ENCODE results near the gene B4GALT2.

Gene B4GALT2

DNA sequence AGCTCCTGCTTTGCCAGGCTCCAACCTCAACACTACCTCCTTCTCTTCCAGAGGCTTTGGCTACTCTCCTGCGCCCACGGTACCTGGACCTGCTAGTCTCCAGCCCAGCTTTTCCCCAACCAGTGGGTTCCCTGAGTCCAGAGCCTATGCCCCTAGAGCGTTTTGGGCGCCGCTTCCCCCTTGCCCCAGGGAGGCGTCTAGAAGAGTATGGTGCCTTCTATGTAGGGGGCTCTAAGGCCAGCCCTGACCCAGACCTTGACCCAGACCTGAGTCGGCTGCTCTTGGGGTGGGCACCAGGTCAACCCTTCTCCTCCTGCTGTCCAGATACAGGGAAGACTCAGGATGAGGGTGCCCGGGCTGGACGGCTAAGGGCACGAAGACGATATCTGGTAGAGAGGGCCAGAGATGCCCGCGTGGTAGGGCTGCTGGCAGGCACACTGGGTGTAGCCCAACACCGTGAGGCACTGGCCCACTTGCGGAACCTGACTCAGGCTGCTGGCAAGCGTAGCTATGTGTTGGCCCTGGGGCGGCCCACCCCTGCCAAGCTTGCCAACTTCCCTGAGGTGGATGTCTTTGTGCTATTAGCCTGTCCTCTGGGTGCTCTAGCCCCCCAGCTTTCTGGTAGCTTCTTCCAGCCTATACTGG, 7.6 kb upstream of the B4GALT2 start:
- no peak for DNase-seq

DNA sequence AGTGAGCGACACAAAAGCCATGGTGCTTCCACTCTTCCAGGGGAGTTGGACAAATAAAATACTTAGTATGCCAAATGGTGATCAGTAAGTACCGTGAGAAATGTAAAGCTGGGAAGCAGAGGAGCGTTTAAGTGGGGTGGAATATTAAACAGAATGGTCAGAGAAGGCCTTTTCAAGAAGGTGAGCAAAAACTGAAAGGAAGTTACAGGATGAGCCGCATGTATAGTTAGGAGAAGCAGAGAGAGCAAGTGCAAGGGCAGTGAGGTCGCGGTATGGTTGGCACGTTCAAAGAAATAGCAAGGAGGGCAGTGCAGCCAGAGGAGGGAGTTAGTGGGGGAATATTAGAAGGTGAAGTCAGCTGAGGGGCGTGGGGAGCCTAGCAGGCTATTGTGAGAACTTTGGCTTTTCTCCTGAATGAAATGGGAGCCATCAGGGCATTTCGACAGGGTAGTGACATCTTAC, 5.0 kb upstream of the B4GALT2 start:
- no peak for DNase-seq

DNA sequence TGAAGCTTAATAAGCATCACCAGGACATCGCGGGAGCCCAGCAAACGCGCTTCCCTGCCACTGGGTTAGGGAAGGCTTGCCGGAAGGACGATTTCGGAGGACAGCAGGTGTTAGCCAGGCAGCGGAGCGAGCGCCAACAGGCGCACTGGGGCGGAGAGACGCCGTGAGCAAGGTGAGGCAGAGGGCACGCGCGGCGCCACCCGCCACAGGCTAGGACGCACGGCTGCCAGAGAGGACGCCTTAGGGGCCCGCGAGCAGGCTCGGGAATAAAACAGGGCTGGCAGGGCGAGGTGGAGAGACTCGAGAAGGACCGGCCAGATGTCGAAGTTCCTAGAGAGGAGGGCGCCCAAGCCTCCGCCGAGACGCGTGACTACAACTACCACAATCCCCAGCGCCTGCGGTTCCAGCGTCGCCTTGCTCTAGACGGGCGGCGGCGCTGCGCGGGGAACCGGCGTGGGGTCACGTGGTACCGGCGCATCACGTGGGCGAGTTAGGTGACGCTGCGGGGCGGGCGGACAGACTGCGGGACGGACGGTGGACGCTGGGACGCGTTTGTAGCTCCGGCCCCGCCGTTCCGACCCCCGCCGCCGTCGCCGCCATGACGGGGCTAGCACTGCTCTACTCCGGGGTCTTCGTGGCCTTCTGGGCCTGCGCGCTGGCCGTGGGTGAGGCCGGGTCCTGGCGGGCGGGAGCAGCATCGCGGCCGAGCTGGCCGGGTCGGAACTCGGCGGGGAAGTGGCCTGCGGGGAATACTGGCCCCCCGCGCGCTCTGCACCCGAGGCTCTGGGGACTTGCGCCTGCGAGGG, 4.4 kb upstream of the B4GALT2 start, which contains the start of gene ATP6V0B:
Gene ATP6V0B, plus strand, starts transcription at position 518 of the 806 bp plus-strand sequence. Its CDS starts 81 bp downstream, at position 599.
- peak; percentile 78 for DNase-seq

DNA sequence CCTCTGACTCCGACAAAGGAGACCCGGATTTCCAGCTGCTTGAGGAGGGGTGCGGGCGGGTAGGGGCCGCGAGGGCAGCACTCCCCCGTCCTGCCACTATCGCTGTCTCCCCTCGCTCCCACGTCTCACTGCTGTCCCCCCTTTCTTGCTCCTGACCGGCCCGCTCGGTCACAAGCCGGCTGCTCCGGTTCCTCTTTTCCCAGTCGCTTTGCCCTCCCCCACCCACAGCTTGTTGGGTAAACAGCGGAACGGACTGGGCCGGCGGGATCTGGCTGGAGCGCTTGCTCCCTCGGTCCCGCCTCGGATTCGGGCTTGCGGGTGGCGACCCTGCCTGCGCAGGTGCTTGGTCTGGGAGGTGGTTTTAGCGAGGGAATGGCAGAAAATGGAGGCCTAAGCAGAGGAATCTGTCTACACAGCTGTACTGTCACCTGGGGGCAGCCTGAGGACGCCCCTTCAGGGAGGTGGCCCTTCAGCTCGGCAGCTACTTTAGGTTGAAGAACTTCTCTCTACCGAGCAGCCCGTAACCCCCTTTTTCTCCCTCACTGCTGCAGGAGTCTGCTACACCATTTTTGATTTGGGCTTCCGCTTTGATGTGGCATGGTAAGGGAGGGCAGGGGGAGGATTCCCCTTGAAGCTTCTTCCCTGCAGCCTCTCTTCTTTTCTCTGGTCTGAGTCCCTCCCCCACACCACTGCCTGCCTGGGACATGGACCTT, 3.6 kb upstream of the B4GALT2 start:
- DNase-seq: no peak

DNA sequence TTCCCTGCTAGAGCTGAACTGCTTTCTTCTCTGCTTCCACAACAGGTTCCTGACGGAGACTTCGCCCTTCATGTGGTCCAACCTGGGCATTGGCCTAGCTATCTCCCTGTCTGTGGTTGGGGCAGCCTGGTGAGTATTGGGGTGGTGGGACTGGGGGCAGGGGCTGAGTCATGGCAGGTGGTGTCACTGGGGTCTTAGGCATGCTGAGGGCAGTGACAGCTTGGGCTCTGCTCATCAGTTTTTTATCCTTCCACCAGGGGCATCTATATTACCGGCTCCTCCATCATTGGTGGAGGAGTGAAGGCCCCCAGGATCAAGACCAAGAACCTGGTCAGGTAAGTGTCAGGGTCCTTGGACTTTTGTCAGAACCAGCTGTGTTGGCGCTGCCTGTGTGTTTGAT, 3.0 kb upstream of the B4GALT2 start:
- DNase-seq: no peak

DNA sequence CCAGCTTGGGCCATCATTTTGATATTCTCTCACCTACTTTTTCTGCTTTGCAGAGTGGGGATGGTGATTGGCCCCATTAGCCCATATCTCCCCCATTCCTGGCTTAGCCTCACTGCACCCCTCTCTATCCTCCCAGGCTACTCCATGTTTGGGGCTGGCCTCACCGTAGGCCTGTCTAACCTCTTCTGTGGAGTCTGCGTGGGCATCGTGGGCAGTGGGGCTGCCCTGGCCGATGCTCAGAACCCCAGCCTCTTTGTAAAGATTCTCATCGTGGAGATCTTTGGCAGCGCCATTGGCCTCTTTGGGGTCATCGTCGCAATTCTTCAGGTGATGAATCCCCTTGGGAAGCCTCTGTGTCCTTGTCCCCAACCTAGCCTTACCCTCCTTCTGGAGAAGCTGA, 2.1 kb upstream of the B4GALT2 start:
- DNase-seq: no peak

DNA sequence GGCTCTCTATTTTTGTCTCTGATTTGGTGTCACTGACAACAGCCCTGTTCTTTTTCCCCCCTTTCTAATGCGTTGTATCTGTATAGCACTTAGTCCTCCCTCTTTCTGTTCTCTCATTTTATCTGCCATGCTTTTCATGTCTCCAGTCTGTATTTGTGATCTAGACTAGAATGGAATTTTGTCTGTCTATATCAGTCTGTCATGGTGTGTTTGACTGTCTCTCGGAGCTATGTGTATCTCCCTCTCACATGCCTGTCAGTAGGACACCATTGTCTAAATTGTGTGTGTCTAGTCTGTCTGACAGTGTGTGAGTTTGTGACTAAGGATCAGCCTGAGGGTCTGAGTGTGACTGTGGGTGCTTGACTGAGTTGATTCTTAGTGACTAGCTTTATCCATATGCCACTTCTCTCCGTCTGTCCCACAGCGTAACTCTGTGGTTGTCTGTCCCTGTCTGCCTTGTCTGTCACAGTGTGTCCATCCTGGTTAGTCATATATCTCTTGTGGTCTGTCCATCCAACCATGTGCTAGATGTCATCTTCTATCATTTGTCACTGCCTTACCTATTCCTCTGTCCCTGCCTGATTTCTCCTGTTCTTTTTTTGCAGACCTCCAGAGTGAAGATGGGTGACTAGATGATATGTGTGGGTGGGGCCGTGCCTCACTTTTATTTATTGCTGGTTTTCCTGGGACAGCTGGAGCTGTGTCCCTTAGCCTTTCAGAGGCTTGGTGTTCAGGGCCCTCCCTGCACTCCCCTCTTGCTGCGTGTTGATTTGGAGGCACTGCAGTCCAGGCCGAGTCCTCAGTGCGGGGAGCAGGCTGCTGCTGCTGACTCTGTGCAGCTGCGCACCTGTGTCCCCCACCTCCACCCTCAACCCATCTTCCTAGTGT, 1.4 kb upstream of the B4GALT2 start:
- no peak for DNase-seq

DNA sequence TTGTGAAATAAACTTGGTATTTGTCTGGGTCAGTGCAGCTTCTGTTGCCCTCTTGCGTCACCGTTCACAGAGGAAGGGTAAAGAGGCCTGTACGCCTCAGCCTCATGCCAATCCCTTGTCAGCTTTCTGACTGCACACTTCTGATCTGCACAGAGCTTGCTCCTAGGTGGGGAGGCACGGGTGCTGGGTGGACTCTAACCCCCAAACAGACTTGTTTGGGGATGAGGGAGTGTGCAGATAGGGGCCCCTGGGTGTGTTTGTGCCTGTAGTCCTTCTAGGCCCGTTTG, 803 bp upstream of the B4GALT2 start:
- DNase-seq: no peak

DNA sequence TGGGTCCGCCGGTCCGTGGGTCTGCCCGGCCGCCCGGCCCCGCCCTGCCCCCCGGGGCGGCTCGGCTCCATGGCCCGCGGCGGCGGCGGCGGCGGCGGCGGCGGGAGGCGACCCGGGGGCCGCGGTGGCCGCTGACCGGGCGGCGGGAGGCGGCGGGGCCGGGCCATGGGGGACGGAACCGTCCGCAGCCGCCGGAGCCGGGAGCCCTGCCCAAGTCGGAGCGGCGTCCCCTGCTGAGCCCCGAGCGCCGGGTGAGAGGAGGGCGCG, 184 bp downstream of the B4GALT2 start:
- DNase-seq: no peak

DNA sequence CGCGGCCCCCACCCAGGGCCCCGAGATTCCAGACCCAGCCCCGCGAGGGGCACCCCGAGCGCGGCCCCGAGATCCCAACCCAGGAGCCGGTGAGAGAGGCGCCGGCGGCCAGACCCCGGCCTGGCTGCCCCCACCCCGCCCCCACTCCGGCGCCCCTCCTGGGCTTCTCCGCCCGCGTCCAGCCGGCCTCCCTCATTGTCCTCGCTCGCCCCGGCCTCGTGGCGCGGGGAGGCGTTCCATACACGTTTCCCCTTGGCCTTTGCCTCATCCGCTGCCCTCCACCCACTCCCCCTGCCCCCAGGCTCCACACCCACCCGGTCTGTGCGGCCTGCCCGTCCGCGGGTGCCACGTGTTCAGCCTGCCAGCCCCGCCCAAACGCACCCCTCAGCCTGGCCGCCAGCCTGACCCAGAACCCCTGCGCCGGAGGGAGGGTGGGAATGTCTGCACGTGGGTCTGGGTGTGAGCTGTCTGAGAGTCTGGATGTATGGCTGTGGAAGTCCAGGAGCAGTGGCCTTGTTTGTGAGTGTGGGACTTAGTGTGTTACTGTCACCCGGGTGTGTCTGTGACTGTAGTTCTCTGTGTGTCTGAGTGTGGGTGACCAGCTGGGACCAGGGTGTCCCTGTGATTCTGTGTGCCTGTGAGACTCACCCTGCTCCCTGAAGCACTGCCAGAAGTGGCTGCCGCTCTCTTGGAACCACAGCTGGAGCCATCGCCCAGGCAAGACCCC, 681 bp downstream of the B4GALT2 start:
- DNase-seq: no peak

DNA sequence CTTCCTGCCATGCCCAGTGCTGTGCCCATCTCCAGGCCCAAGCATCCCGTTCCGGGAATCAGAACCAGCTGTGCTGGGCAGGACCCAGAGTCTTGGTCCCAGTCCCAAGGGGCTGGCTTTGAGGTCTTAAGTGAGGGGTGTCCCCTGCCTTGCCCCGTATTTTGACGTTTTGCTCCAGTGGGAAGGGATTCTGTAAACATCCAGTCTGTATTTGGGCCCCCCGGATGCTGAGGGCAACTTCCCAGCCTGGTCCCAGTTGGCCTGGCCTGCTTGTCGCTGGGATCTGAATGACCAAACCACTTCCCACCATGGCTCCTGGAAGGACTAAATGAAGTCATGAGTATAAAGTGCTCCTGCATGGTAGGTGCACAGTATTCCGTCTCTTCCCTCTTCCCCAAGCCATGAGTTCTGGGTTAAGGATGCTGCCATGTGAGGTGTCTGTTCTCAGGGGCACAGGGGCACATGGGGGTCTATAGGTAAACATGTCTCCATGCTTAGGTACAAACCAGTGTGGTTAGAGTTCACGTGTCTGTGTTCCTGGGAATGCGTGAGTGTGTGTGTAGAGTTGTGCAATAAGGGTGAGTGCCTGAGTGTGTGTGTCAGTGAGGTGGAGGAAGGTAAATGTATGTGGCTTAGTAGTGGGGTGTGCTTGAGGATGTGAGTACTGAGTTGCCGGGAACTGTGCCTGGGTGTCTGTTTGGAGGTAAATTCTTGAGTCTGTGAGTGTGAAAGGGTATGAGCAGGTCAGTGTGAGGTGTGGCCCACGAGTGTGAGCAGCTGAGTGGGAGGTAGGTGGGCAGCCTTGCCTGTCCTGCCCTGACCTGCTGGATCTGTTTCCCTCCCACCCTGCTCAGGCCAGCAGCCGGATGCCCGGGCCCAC, 1.5 kb downstream of the B4GALT2 start:
- DNase-seq: no peak

DNA sequence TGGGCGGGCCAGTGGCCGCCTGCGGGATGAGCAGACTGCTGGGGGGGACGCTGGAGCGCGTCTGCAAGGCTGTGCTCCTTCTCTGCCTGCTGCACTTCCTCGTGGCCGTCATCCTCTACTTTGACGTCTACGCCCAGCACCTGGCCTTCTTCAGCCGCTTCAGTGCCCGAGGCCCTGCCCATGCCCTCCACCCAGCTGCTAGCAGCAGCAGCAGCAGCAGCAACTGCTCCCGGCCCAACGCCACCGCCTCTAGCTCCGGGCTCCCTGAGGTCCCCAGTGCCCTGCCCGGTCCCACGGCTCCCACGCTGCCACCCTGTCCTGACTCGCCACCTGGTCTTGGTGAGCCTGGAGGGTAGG, 2.1 kb downstream of the B4GALT2 start:
- no peak for DNase-seq

DNA sequence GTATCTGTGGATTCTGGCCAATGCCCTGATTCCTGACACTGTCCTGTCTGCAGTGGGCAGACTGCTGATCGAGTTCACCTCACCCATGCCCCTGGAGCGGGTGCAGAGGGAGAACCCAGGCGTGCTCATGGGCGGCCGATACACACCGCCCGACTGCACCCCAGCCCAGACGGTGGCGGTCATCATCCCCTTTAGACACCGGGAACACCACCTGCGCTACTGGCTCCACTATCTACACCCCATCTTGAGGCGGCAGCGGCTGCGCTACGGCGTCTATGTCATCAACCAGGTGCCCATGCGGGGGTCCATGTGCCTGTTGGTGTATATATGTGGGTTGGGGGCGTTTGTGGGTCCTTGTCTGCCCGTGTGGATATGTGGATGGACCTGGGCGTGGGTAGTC, 2.6 kb downstream of the B4GALT2 start:
- no peak for DNase-seq

DNA sequence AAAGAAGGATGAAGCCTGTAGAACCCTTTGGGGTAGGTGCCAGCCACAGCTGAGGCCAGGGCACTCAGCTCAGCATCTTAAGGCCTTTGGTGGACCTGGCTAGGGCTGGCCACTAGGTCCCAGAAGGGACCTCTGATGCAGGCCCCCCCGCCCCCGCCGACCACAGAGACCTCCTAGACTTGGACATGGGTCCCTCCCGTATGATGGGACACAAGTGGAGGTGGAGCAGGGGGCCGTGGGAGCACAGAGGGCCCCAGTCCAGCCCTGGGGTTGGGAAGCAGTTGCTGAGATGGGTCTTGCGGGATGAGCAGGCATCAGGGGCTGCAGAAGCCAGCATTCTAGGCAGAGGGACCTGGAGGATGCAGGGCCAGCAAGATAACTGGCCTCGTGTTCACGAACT, 3.2 kb downstream of the B4GALT2 start:
- DNase-seq: no peak

DNA sequence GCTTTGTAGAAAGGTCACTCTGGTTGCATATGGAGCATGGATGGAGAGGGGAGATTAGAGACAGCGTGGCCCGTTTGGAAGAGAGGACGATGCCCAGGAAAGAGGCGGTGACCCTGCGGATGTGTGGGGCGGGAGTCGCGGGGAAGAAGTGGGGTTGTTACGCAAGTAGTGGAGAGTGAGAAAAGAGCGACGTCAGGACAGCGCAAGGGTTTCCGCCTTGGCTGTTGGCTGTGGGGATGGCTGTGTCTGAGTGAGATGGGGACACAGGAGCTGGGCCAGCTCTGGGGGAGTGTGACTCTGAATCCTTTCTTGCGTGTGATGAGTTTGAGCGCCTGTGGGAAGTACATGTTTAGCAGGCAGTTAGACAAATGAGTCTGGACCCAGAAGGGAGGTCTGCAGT, 3.8 kb downstream of the B4GALT2 start:
- no peak for DNase-seq

DNA sequence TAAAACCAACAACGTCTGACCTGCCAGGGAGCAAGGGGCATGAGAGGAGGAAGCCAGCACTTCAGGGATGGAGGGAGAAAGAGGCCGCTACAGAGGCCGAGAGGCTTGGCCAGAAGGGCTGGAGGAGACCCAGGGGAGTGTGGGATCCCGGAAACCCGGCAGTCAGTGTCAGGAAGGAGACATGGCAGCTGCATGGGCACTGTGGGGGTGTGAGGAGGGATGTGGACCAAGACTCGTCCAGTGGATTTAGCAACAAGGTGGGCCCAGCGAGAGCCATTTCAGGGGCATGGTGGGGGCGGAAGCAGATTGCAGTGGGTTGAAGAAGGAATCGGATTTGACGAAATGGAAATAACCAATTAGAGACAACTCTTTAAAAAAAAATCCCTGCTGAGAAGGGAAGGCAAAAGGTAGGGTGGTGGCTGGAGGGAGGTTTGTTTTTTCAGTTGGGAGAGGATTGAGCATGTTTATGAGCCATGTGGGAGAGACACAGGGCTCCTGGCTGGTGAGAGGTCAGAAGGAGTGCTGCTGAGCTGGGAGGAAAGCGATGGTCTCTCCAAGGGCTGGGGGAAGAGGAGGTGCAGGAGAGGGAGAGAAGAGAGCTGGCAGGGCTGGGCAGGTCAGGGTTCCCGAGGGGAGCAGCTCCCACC, 4.4 kb downstream of the B4GALT2 start:
- no peak for DNase-seq

DNA sequence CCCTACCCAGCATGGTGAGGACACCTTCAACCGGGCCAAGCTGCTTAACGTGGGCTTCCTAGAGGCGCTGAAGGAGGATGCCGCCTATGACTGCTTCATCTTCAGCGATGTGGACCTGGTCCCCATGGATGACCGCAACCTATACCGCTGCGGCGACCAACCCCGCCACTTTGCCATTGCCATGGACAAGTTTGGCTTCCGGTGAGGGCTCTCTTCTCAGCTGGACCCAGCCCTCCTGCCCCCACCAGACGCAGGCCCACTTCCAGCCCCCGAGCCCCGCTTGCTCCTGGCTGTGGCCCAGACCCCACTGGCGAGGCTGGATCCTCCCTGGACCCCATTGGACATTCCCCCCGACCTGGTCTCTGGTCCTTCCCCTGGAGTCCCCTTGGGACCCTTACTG, 5.8 kb downstream of the B4GALT2 start:
- DNase-seq: no peak

DNA sequence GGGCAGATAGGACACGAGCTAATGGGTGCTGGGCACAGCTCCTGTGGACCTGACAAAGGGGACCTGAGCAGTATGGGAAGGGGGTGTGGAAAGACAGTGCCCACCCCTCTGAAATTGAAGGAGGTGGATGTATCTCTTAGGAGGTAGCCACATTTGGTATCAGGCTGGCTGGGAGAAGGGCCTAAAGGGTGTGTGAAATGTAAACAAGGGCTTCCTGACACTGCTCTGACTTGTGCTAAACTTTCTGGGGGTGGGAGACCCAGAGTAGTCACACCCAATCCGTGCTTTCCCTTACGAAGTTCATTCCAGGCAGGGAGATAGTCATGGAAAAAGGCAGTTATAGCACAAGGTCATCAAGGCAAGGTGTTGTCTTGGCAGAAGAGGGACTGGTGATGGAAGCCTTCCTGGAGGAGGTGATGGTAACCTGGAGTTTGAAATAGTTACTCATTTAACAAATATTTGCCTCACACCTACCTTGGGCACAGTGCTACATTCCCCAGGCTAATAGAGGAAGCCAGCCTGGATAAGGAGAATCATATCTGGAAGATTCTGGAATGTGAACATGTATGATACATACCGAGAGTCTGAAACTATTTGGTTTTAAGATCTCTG, 7.1 kb downstream of the B4GALT2 start:
- DNase-seq: no peak

DNA sequence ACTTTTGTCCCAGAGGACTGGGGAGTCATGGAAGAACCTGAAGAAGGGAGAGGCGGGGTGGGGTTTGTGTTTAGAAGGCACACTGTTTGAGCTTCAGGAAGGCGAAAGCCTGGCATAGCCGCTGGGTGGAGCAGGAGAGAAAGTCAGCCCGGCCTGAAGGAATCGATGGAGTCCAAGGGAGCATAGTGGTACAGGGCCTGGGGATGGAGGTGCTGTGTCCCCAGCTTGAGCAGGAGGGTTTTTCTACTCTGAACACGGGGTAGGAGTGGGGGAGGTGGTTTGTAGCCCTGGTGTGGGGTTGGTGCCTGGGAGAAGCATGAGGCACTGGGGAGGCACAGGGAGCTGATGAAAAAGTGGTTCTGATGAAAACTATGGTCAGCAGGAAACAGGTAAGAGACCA, 7.7 kb downstream of the B4GALT2 start:
- no peak for DNase-seq

DNA sequence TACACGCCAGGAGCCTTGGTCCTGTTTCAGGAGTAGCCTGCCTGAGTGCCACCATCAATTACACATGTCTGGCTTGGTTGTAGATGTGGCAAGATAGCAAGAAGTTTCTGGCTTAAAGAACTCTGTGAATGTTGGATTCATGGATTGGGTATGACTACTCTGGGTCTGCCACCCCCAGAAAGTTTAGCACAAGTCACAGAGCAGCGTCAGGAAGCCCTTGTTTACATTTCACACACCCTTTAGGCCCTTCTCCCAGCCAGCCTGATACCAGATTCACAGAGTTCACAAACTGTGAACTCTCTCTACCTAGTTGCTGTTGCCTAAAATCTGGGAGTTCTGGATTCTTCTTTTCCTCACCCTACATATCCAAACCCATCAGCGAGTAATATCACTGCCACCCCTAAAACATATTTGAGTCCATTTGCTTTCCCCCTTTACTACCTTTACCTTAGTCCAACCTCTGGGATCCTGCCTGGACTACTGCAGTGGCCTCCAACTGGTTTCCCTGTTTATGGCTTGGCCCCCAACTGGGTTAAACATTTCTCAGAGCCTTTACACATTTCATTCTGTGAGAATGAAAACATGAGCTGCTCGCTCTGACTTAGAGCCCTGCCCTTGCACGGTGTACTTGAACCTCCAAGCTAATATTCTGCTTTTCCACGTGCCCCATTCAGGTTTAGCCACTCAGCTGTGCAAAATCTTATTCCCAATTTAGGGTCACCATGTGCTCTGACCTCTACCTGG, 8.3 kb downstream of the B4GALT2 start:
- DNase-seq: no peak

Measured in cortex of kidney (tissue), 1 donor.